Type B pancreatic cell (in vitro differentiated cells): Measurements from ENCODE around the gene EFNB2. TPM values are rescaled to one million over a fixed set of nuclear protein-coding genes. Genes with fewer than 3 reads are reported as not detected.
A peak's percentile ranks its signal among the peaks of the same experiment; 100 is the strongest.

Experiments used
- DNase-seq: peaks from one replicate; pipeline ENCODE4 v3.0.0; 2021; ENCODE audit warnings: mixed read lengths; ENCODE audit not compliant: unreplicated experiment; ENCODE audit errors: extremely low spot score
- H3K27ac Mint-ChIP-seq: 2 replicates; pipeline ENCODE4 v1.8.0; 2021; ENCODE audit warnings: mild to moderate bottlenecking, mixed read lengths
- H3K27me3 Mint-ChIP-seq: 2 replicates; pipeline ENCODE4 v1.8.0; 2021; ENCODE audit warnings: mixed read lengths
- H3K36me3 Mint-ChIP-seq: 2 replicates; pipeline ENCODE4 v1.8.0; 2021; ENCODE audit warnings: mixed read lengths
- H3K4me1 Mint-ChIP-seq: one replicate; pipeline ENCODE4 v1.8.0; 2021; ENCODE audit warnings: mixed read lengths; ENCODE audit not compliant: unreplicated experiment
- H3K4me3 Mint-ChIP-seq: 2 replicates; pipeline ENCODE4 v1.8.0; 2021; ENCODE audit warnings: mild to moderate bottlenecking, mixed read lengths
- H3K9me3 Mint-ChIP-seq: 2 replicates; pipeline ENCODE4 v1.8.0; 2021; ENCODE audit warnings: mixed read lengths
- CTCF ChIP-seq: fragments of 200-600 bp; sonication (generic); conservative IDR thresholded peaks from 2 replicates; pipeline ENCODE4 v1.5.0; 2021; ENCODE audit warnings: antibody characterized with exemption, mild to moderate bottlenecking
- total RNA-seq: library from RNA; stranded (reverse); gene quantifications from 2 replicates; pipeline ENCODE4 v1.2.1, GENCODE V29; 2021; ENCODE audit warnings: low replicate concordance

The EFNB2 gene
- total RNA-seq, 1 donor from 2014 or later: 67.1 TPM

DNA sequence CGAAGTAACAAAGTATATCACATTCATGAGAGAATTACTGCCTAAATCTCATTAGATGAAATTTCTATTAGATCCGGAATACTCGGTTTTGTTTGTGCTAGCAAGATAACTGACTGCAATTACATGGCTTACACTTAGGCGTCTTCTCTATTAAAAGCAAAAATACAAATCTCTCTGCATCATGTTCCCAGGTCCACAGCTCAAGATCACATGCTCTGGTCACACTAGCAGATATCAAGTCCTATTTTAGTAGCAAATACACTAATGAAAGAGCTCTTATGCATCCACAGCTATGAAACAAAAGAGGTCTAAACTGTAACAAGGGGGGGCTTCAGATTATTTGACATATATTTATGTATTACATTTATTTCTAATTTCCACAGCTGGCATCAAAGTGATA lies 53.5 kb downstream of the EFNB2 start:
- Mint-ChIP-seq H3K4me1 (peaks cover 9% of the 10 kb centered on the region), H3K27me3 (no peaks in the 10 kb centered on the region), H3K9me3 (peaks cover 6% of the 10 kb centered on the region), H3K4me3 (no peak overlapping the region), H3K27ac (no peak overlapping the region), H3K36me3 (no peaks in the 10 kb centered on the region)
- TF ChIP-seq CTCF: no peak
- no peak for DNase-seq

GRCh38 chr13:106480351-106480910 lies 55.0 kb downstream of the EFNB2 start:
- TF ChIP-seq CTCF: no peak
- Mint-ChIP-seq H3K36me3 (no peaks in the 10 kb centered on the region), H3K9me3 (no peaks in the 10 kb centered on the region), H3K27ac (no peak overlapping the region), H3K4me3 (no peak overlapping the region), H3K27me3 (no peaks in the 10 kb centered on the region), H3K4me1 (peaks cover 9% of the 10 kb centered on the region)
- no peak for DNase-seq

DNA sequence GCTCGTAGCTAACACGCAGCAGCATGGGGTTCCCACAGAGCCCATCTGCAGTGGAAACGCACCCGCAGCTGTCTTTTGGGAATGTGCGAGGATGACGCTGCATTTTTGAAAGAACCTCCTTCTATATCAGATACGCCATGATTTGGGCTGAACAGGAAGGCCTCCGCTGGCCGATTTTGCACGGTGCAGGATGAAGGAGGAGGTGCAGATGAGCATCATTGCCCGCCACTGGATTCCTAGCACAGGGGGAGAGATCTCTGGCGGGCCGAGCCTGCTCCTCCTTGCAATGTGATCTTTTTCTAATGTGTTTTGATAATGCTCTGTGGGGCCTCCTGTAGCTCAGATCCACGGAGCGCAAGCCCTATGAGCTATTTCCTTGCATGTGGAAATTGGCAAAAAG lies 55.5 kb downstream of the EFNB2 start:
- H3K4me1 Mint-ChIP-seq: peaks cover 9% of the 10 kb centered on the region
- no peak overlapping the region for H3K4me3 Mint-ChIP-seq
- H3K36me3 Mint-ChIP-seq: no peaks in the 10 kb centered on the region
- no peak for DNase-seq
- TF ChIP-seq CTCF: no peak
- H3K9me3 Mint-ChIP-seq: no peaks in the 10 kb centered on the region
- H3K27ac Mint-ChIP-seq: no peak overlapping the region
- no peaks in the 10 kb centered on the region for H3K27me3 Mint-ChIP-seq

GRCh38 chr13:106478116-106478515 lies 57.3 kb downstream of the EFNB2 start:
- no peak for TF ChIP-seq CTCF
- Mint-ChIP-seq H3K27me3 (no peaks in the 10 kb centered on the region), H3K27ac (no peak overlapping the region), H3K36me3 (no peaks in the 10 kb centered on the region), H3K4me1 (peaks cover 9% of the 10 kb centered on the region), H3K9me3 (no peaks in the 10 kb centered on the region), H3K4me3 (no peak overlapping the region)
- no peak for DNase-seq

- no peak overlapping the region for H3K27ac Mint-ChIP-seq
- DNase-seq: no peak
- H3K27me3 Mint-ChIP-seq: peaks cover under 1% of the 10 kb centered on the region
- H3K4me3 Mint-ChIP-seq: no peak overlapping the region
- H3K9me3 Mint-ChIP-seq: no peaks in the 10 kb centered on the region
- no peaks in the 10 kb centered on the region for H3K36me3 Mint-ChIP-seq
- peaks cover 13% of the 10 kb centered on the region for H3K4me1 Mint-ChIP-seq
- TF ChIP-seq CTCF: no peak
These were observed 58.2 kb downstream of the EFNB2 start for GRCh38 chr13:106477303-106477702.

DNA sequence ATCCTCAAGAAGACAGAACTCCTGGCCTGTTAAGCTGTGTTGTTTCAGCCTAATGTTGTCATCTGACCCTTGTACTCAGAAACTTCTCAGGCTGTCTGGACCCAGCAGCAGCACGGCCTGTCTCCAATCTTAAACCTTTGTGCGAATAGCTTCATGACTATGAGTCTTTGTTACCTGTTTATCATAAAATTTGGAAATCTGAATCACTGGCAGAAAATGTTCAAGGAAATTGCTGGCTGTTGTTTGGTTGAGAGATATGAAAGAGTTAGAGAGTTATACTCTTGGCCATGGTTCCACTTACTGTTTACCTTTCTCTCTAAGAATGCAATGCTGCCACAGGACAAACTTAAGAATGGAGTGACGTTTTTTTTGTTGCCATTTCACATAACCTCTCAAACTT lies 59.6 kb downstream of the EFNB2 start:
- Mint-ChIP-seq H3K27ac (peak overlapping the region; percentile 10), H3K36me3 (no peaks in the 10 kb centered on the region)

More for the DNA sequence above, 59.6 kb downstream of the EFNB2 start:
- H3K4me1 Mint-ChIP-seq: peaks cover 23% of the 10 kb centered on the region
- no peak for TF ChIP-seq CTCF
- no peak overlapping the region for H3K4me3 Mint-ChIP-seq
- no peaks in the 10 kb centered on the region for H3K9me3 Mint-ChIP-seq
- DNase-seq: no peak
- peaks cover 3% of the 10 kb centered on the region for H3K27me3 Mint-ChIP-seq
